Vagina (tissue), 2 donors: ENCODE results near the gene TESPA1. TPM values are rescaled to one million over a fixed set of nuclear protein-coding genes. Genes with fewer than 3 reads are reported as not detected.
"Not testable (repeated sequence)": the region's sequence is repeated elsewhere in the genome, so short reads cannot be mapped to it uniquely, and the experiment has no call there.

Experiments used
- DNase-seq, 2 donors: peaks; one replicate each; pipeline ENCODE4 v3.0.0-alpha.2; 2017; ENCODE audit errors: extremely low spot score in 2 of 2
- H3K27ac ChIP-seq: fragments of 200-600 bp; sonication (generic); one replicate; pipeline ENCODE4 v1.5.1; 2019
- H3K27me3 ChIP-seq: fragments of 200-600 bp; sonication (generic); one replicate; pipeline ENCODE4 v1.5.1; 2019
- H3K36me3 ChIP-seq, 2 donors: fragments of 200-600 bp; sonication (generic); one replicate each; pipeline ENCODE4 v1.5.1; 2017 to 2019
- H3K4me1 ChIP-seq: fragments of 200-600 bp; sonication (generic); one replicate; pipeline ENCODE4 v1.5.1; 2019
- H3K4me3 ChIP-seq, 2 donors: fragments of 200-600 bp; sonication (generic); 1 replicate in 1 of 2; 2 replicates in 1 of 2; pipeline ENCODE4 v1.5.1; 2016 to 2019
- H3K9me3 ChIP-seq: fragments of 200-600 bp; sonication (generic); one replicate; pipeline ENCODE4 v1.5.1; 2019
- POLR2A ChIP-seq, 2 donors: fragments of 450-650 bp; IDR thresholded peaks; one replicate each; pipeline ENCODE4 v1.6.1; 2017; ENCODE audit warnings: antibody characterized with exemption in 2 of 2, mild to moderate bottlenecking in 2 of 2, moderate library complexity in 2 of 2
- POLR2AphosphoS5 ChIP-seq, 2 donors: sonication (generic); formaldehyde crosslinking; IDR thresholded peaks; one replicate each; pipeline ENCODE4 v1.9.0; 2017; ENCODE audit warnings: antibody characterized with exemption in 2 of 2, mild to moderate bottlenecking in 2 of 2, low read depth in 1 of 2; ENCODE audit not compliant: insufficient read depth in 1 of 2
- intact Hi-C: fragments of 100-400 bp; cut with DNase I; formaldehyde crosslinking; loops from one replicate; pipeline ENCODE4 v1.15.1; 2023
- total RNA-seq: library from RNA; depleted of rRNA; stranded (reverse); fragments of >200 nt; gene quantifications from one replicate; pipeline ENCODE4 v1.2.3, GENCODE V29; 2016
- TF ChIP-seq, protein P1 (sequence below), 3 experiments: fragments of 450-650 bp in 2 of 3; fragments of 200-600 bp in 1 of 3; sonication (generic) in 1 of 3; IDR thresholded peaks; one replicate each; pipeline ENCODE4 v1.5.1; 2017 to 2019; ENCODE audit warnings: antibody characterized with exemption in 3 of 3, mild to moderate bottlenecking in 2 of 3, moderate library complexity in 2 of 3

The TESPA1 gene
- total RNA-seq, 1 donor from 2014 or later = 2.5 TPM

GRCh38 chr12:54991161-54991990, 6.8 kb upstream of the TESPA1 start:
- Histone ChIP-seq H3K27ac (no peak overlapping the region), H3K36me3 (no peaks in the 10 kb centered on the region), H3K9me3 (no peaks in the 10 kb centered on the region), H3K4me1 (peaks cover 12% of the 10 kb centered on the region), H3K27me3 (no peaks in the 10 kb centered on the region), H3K4me3 (no peak overlapping the region)
- no peak for DNase-seq
- intact Hi-C loops = no loop called here
- no peak for TF ChIP-seq POLR2A (IDR thresholded peaks at IDR 0.05)
- TF ChIP-seq, protein P1, sequence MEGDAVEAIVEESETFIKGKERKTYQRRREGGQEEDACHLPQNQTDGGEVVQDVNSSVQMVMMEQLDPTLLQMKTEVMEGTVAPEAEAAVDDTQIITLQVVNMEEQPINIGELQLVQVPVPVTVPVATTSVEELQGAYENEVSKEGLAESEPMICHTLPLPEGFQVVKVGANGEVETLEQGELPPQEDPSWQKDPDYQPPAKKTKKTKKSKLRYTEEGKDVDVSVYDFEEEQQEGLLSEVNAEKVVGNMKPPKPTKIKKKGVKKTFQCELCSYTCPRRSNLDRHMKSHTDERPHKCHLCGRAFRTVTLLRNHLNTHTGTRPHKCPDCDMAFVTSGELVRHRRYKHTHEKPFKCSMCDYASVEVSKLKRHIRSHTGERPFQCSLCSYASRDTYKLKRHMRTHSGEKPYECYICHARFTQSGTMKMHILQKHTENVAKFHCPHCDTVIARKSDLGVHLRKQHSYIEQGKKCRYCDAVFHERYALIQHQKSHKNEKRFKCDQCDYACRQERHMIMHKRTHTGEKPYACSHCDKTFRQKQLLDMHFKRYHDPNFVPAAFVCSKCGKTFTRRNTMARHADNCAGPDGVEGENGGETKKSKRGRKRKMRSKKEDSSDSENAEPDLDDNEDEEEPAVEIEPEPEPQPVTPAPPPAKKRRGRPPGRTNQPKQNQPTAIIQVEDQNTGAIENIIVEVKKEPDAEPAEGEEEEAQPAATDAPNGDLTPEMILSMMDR (IDR thresholded peaks at IDR 0.05) = no peak
- TF ChIP-seq POLR2AphosphoS5 (IDR thresholded peaks at IDR 0.05; ENCODE audit: insufficient read depth in 1 of 2, low read depth in 1 of 2) = no peak

DNA sequence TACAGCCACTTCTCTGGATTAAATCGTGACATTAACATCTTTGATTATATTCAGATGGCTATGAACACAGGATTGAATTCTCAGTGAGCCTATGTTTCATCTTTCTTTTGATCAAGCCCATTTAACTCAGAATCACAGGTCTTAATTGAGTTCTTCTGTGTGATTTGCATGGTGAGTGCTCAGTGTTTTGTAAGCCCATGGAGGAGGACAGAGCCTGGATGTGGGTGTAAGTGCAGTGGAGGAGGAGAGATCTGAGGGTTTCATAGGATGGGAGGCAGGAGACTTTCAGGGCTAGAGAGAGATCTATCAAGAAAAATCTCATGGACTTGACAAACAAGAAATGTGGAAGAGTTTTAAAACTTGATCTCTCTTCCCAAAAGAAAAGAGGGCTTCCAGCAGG, 5.3 kb upstream of the TESPA1 start:
- Histone ChIP-seq H3K4me3 (no peak overlapping the region), H3K27me3 (no peaks in the 10 kb centered on the region), H3K27ac (no peak overlapping the region), H3K9me3 (no peaks in the 10 kb centered on the region), H3K4me1 (peaks cover 12% of the 10 kb centered on the region), H3K36me3 (no peaks in the 10 kb centered on the region)
- intact Hi-C loops = no loop called here
- TF ChIP-seq, protein P1 (IDR thresholded peaks at IDR 0.05) = no peak
- no peak for TF ChIP-seq POLR2AphosphoS5 (IDR thresholded peaks at IDR 0.05; ENCODE audit: insufficient read depth in 1 of 2, low read depth in 1 of 2)
- no peak for TF ChIP-seq POLR2A (IDR thresholded peaks at IDR 0.05)
- DNase-seq = no peak

- H3K27me3 ChIP-seq = no peaks in the 10 kb centered on the region
- H3K4me1 ChIP-seq = peaks cover 12% of the 10 kb centered on the region
- H3K27ac ChIP-seq = peak overlapping the region; percentile 18
- no peaks in the 10 kb centered on the region for H3K36me3 ChIP-seq
- H3K9me3 ChIP-seq = no peaks in the 10 kb centered on the region
- TF ChIP-seq POLR2AphosphoS5 (IDR thresholded peaks at IDR 0.05; ENCODE audit: insufficient read depth in 1 of 2, low read depth in 1 of 2) (no peak), POLR2A (IDR thresholded peaks at IDR 0.05) (no peak)
- TF ChIP-seq, protein P1 (IDR thresholded peaks at IDR 0.05) = no peak
- DNase-seq = no peak
- intact Hi-C loops = no loop called here
- no peak overlapping the region for H3K4me3 ChIP-seq
Observed at GRCh38 chr12:54988402-54989054, 4.0 kb upstream of the TESPA1 start.

GRCh38 chr12:54987611-54988231, 3.2 kb upstream of the TESPA1 start:
- no peaks in the 10 kb centered on the region for H3K9me3 ChIP-seq
- peaks cover 12% of the 10 kb centered on the region for H3K4me1 ChIP-seq
- TF ChIP-seq POLR2A (IDR thresholded peaks at IDR 0.05) (no peak), POLR2AphosphoS5 (IDR thresholded peaks at IDR 0.05; ENCODE audit: insufficient read depth in 1 of 2, low read depth in 1 of 2) (no peak)
- TF ChIP-seq, protein P1 (IDR thresholded peaks at IDR 0.05) = no peak
- no peak overlapping the region for H3K4me3 ChIP-seq
- no peak for DNase-seq
- intact Hi-C loops = no loop called here
- no peak overlapping the region for H3K27ac ChIP-seq
- H3K36me3 ChIP-seq = no peaks in the 10 kb centered on the region
- no peaks in the 10 kb centered on the region for H3K27me3 ChIP-seq

- H3K4me3 ChIP-seq, H3K27me3 ChIP-seq, H3K27ac ChIP-seq, H3K36me3 ChIP-seq, H3K9me3 ChIP-seq, DNase-seq, intact Hi-C loops: not testable (repeated sequence)
- H3K4me1 ChIP-seq = peaks cover 12% of the 10 kb centered on the region
Observed at GRCh38 chr12:54986773-54987172, 2.2 kb upstream of the TESPA1 start.
